BE2C (cell line): ENCODE results near the gene SUZ12.

Experiments used
- DNase-seq: peaks from one replicate; pipeline ENCODE4 v3.0.0-alpha.2; 2020
- H3K27me3 ChIP-seq: fragments of 250-450 bp; sonication (Bioruptor Pico); 2 replicates; pipeline ENCODE4 v1.5.1; 2020; ENCODE audit warnings: mild to moderate bottlenecking
- H3K36me3 ChIP-seq: fragments of 250-450 bp; sonication (Bioruptor Pico); 2 replicates; pipeline ENCODE4 v1.5.1; 2020; ENCODE audit warnings: mild to moderate bottlenecking
- H3K4me1 ChIP-seq: fragments of 250-450 bp; sonication (Bioruptor Pico); 2 replicates; pipeline ENCODE4 v1.5.1; 2020
- H3K4me3 ChIP-seq: 2 replicates; pipeline ENCODE4 v1.5.1; 2011; ENCODE audit warnings: low read depth, low read length
- H3K9me3 ChIP-seq: fragments of 250-450 bp; sonication (Bioruptor Pico); 2 replicates; pipeline ENCODE4 v1.5.1; 2020
- CTCF ChIP-seq: IDR thresholded peaks from 2 replicates; pipeline ENCODE4 v1.5.1; 2012; ENCODE audit warnings: mild to moderate bottlenecking, low read depth, low read length

The SUZ12 gene

GRCh38 chr17:32009262-32009542 lies 72.4 kb downstream of the SUZ12 start:
- Histone ChIP-seq H3K36me3 (no peaks in the 10 kb centered on the region), H3K4me3 (peak overlapping the region; percentile 81; the same call in 1 of the 2 replicates), H3K4me1 (no peaks in the 10 kb centered on the region), H3K9me3 (no peaks in the 10 kb centered on the region), H3K27me3 (no peaks in the 10 kb centered on the region)
- no peak for TF ChIP-seq CTCF
- DNase-seq: no peak

- TF ChIP-seq CTCF: no peak
- H3K4me1 ChIP-seq: no peaks in the 10 kb centered on the region
- H3K27me3 ChIP-seq: no peaks in the 10 kb centered on the region
- no peak for DNase-seq
- no peak overlapping the region for H3K4me3 ChIP-seq
- H3K36me3 ChIP-seq: no peaks in the 10 kb centered on the region
- no peaks in the 10 kb centered on the region for H3K9me3 ChIP-seq
Observed at GRCh38 chr17:32010114-32010513, 73.3 kb downstream of the SUZ12 start.

- Histone ChIP-seq H3K4me1 (no peaks in the 10 kb centered on the region), H3K4me3 (no peak overlapping the region), H3K36me3 (no peaks in the 10 kb centered on the region), H3K9me3 (no peaks in the 10 kb centered on the region), H3K27me3 (no peaks in the 10 kb centered on the region)
- TF ChIP-seq CTCF: no peak
- DNase-seq: no peak
Observed at GRCh38 chr17:32015245-32016013, 78.6 kb downstream of the SUZ12 start.

- DNase-seq: no peak
- no peak overlapping the region for H3K4me3 ChIP-seq
- H3K4me1 ChIP-seq: no peaks in the 10 kb centered on the region
- H3K9me3 ChIP-seq: no peaks in the 10 kb centered on the region
- TF ChIP-seq CTCF: no peak
- H3K36me3 ChIP-seq: no peaks in the 10 kb centered on the region
- no peaks in the 10 kb centered on the region for H3K27me3 ChIP-seq
Observed at GRCh38 chr17:32016231-32016630, 79.4 kb downstream of the SUZ12 start.

- Histone ChIP-seq H3K4me1 (no peaks in the 10 kb centered on the region), H3K36me3 (no peaks in the 10 kb centered on the region), H3K27me3 (no peaks in the 10 kb centered on the region), H3K9me3 (no peaks in the 10 kb centered on the region), H3K4me3 (no peak overlapping the region)
- TF ChIP-seq CTCF: no peak
- no peak for DNase-seq
Observed at GRCh38 chr17:32019228-32019627, 82.4 kb downstream of the SUZ12 start.

GRCh38 chr17:32020943-32021614 lies 84.3 kb downstream of the SUZ12 start:
- Histone ChIP-seq H3K27me3 (no peaks in the 10 kb centered on the region), H3K4me1 (no peaks in the 10 kb centered on the region), H3K4me3 (no peak overlapping the region), H3K9me3 (no peaks in the 10 kb centered on the region), H3K36me3 (no peaks in the 10 kb centered on the region)
- no peak for TF ChIP-seq CTCF
- no peak for DNase-seq
